Ectodermal cell (in vitro differentiated cells): Measurements from ENCODE around the gene MRPL50.

ENCODE experiments used
- H3K27ac ChIP-seq: 2 replicates; pipeline ENCODE4 v1.7.0; 2013; ENCODE audit warnings: mild to moderate bottlenecking, low read depth, low read length; ENCODE audit not compliant: insufficient read depth, poor library complexity, severe bottlenecking
- H3K27me3 ChIP-seq: 2 replicates; pipeline ENCODE4 v1.7.0; 2013; ENCODE audit warnings: mild to moderate bottlenecking, low read length; ENCODE audit not compliant: insufficient read depth, control insufficient read depth, poor library complexity, severe bottlenecking
- H3K36me3 ChIP-seq: one replicate; pipeline ENCODE4 v1.7.0; 2013; ENCODE audit warnings: low read length; ENCODE audit not compliant: control insufficient read depth, insufficient read depth
- H3K4me1 ChIP-seq: one replicate; pipeline ENCODE4 v1.7.0; 2013; ENCODE audit warnings: low read length; ENCODE audit not compliant: control insufficient read depth, insufficient read depth
- H3K4me3 ChIP-seq: 2 replicates; pipeline ENCODE4 v1.7.0; 2013; ENCODE audit warnings: low read depth, low read length, control low read depth; ENCODE audit not compliant: insufficient read depth
- H3K9me3 ChIP-seq: 2 replicates; pipeline ENCODE4 v1.7.0; 2013; ENCODE audit warnings: mild to moderate bottlenecking, low read length, moderate library complexity; ENCODE audit not compliant: control insufficient read depth
- WGBS, 2 experiments: methylation state at CpG; one replicate each; pipeline ENCODE4 v1.1.7; 2013; ENCODE audit warnings: missing lambda C conversion rate in 2 of 2; 5-methylcytosine and 5-hydroxymethylcytosine counted together

The MRPL50 gene

GRCh38 chr9:101434998-101435397 lies 36.6 kb upstream of the MRPL50 start:
- no peaks in the 10 kb centered on the region for H3K9me3 ChIP-seq
- no peak overlapping the region for H3K27ac ChIP-seq
- H3K4me1 ChIP-seq: no peaks in the 10 kb centered on the region
- H3K36me3 ChIP-seq: no peaks in the 10 kb centered on the region
- 92% methylated on average over 3 of the region's 3 CpGs for WGBS, 2 experiments
- no peak overlapping the region for H3K4me3 ChIP-seq
- H3K27me3 ChIP-seq: no peaks in the 10 kb centered on the region

- no peaks in the 10 kb centered on the region for H3K4me1 ChIP-seq
- no peaks in the 10 kb centered on the region for H3K36me3 ChIP-seq
- H3K27ac ChIP-seq: no peak overlapping the region
- WGBS, 2 experiments: 78 to 98% methylated on average over 3 of the region's 3 CpGs
- H3K4me3 ChIP-seq: no peak overlapping the region
- H3K9me3 ChIP-seq: no peaks in the 10 kb centered on the region
- H3K27me3 ChIP-seq: no peaks in the 10 kb centered on the region
Observed at GRCh38 chr9:101433229-101433628, 34.8 kb upstream of the MRPL50 start.

GRCh38 chr9:101432740-101433139 lies 34.3 kb upstream of the MRPL50 start:
- Histone ChIP-seq H3K27ac (no peak overlapping the region), H3K27me3 (no peaks in the 10 kb centered on the region), H3K4me3 (no peak overlapping the region), H3K4me1 (no peaks in the 10 kb centered on the region), H3K9me3 (no peaks in the 10 kb centered on the region), H3K36me3 (no peaks in the 10 kb centered on the region)
- WGBS, 2 experiments: 100% methylated on average over 1 of the region's 1 CpG; no CpG with 5 or more reads in 1 of the 2 experiments

GRCh38 chr9:101432171-101432570 lies 33.8 kb upstream of the MRPL50 start:
- Histone ChIP-seq H3K36me3 (no peaks in the 10 kb centered on the region), H3K4me3 (no peak overlapping the region), H3K9me3 (no peaks in the 10 kb centered on the region), H3K4me1 (no peaks in the 10 kb centered on the region), H3K27ac (no peak overlapping the region), H3K27me3 (no peaks in the 10 kb centered on the region)

GRCh38 chr9:101429736-101430135 lies 31.3 kb upstream of the MRPL50 start:
- Histone ChIP-seq H3K4me1 (no peaks in the 10 kb centered on the region), H3K27me3 (no peaks in the 10 kb centered on the region)
- WGBS, 2 experiments: 93 to 94% methylated on average over 7 of the region's 7 CpGs

GRCh38 chr9:101428909-101429308 lies 30.5 kb upstream of the MRPL50 start:
- 88 to 92% methylated on average over 2 of the region's 3 CpGs for WGBS, 2 experiments
- no peaks in the 10 kb centered on the region for H3K9me3 ChIP-seq

More at GRCh38 chr9:101429736-101430135, 31.3 kb upstream of the MRPL50 start:
- no peaks in the 10 kb centered on the region for H3K9me3 ChIP-seq
- no peak overlapping the region for H3K27ac ChIP-seq
- no peak overlapping the region for H3K4me3 ChIP-seq
- H3K36me3 ChIP-seq: no peaks in the 10 kb centered on the region

GRCh38 chr9:101427957-101428655 lies 29.7 kb upstream of the MRPL50 start:
- Histone ChIP-seq H3K9me3 (no peaks in the 10 kb centered on the region), H3K4me3 (no peak overlapping the region), H3K27ac (no peak overlapping the region), H3K4me1 (no peaks in the 10 kb centered on the region), H3K36me3 (no peaks in the 10 kb centered on the region), H3K27me3 (no peaks in the 10 kb centered on the region)
- 100% methylated on average over 3 of the region's 3 CpGs for WGBS, 2 experiments

More at GRCh38 chr9:101428909-101429308, 30.5 kb upstream of the MRPL50 start:
- H3K36me3 ChIP-seq: no peaks in the 10 kb centered on the region
- no peak overlapping the region for H3K27ac ChIP-seq
- H3K4me1 ChIP-seq: no peaks in the 10 kb centered on the region
- H3K27me3 ChIP-seq: no peaks in the 10 kb centered on the region
- H3K4me3 ChIP-seq: no peak overlapping the region

- 91 to 94% methylated on average over 8 of the region's 8 CpGs for WGBS, 2 experiments
- no peak overlapping the region for H3K27ac ChIP-seq
Observed at GRCh38 chr9:101427358-101427757, 28.9 kb upstream of the MRPL50 start.

GRCh38 chr9:101421653-101422065 lies 23.2 kb upstream of the MRPL50 start:
- Histone ChIP-seq H3K4me3 (no peak overlapping the region), H3K27me3 (no peaks in the 10 kb centered on the region), H3K9me3 (no peaks in the 10 kb centered on the region), H3K36me3 (no peaks in the 10 kb centered on the region), H3K27ac (no peak overlapping the region), H3K4me1 (no peaks in the 10 kb centered on the region)
- 92 to 93% methylated on average over 5 of the region's 5 CpGs for WGBS, 2 experiments

More at GRCh38 chr9:101427358-101427757, 28.9 kb upstream of the MRPL50 start:
- H3K4me1 ChIP-seq: no peaks in the 10 kb centered on the region
- no peaks in the 10 kb centered on the region for H3K36me3 ChIP-seq
- no peaks in the 10 kb centered on the region for H3K27me3 ChIP-seq
- no peak overlapping the region for H3K4me3 ChIP-seq
- H3K9me3 ChIP-seq: no peaks in the 10 kb centered on the region

- Histone ChIP-seq H3K4me3 (no peak overlapping the region), H3K9me3 (no peaks in the 10 kb centered on the region), H3K36me3 (no peaks in the 10 kb centered on the region), H3K27ac (no peak overlapping the region), H3K27me3 (no peaks in the 10 kb centered on the region), H3K4me1 (no peaks in the 10 kb centered on the region)
- 89 to 95% methylated on average over 2 of the region's 2 CpGs for WGBS, 2 experiments
Observed at GRCh38 chr9:101419863-101420262, 21.4 kb upstream of the MRPL50 start.
